ENCODE measurements around the gene FLNC. TPM values are rescaled to one million over a fixed set of nuclear protein-coding genes. Genes with fewer than 3 reads are reported as not detected.

Gene FLNC
- total RNA-seq, 1 donor from 2014 or later = 149 TPM

GRCh38 chr7:128900237-128900636, 70.0 kb downstream of the FLNC start:
- TF ChIP-seq, protein P1, sequence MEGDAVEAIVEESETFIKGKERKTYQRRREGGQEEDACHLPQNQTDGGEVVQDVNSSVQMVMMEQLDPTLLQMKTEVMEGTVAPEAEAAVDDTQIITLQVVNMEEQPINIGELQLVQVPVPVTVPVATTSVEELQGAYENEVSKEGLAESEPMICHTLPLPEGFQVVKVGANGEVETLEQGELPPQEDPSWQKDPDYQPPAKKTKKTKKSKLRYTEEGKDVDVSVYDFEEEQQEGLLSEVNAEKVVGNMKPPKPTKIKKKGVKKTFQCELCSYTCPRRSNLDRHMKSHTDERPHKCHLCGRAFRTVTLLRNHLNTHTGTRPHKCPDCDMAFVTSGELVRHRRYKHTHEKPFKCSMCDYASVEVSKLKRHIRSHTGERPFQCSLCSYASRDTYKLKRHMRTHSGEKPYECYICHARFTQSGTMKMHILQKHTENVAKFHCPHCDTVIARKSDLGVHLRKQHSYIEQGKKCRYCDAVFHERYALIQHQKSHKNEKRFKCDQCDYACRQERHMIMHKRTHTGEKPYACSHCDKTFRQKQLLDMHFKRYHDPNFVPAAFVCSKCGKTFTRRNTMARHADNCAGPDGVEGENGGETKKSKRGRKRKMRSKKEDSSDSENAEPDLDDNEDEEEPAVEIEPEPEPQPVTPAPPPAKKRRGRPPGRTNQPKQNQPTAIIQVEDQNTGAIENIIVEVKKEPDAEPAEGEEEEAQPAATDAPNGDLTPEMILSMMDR (conservative IDR thresholded peaks at IDR 0.05; ENCODE audit: low read depth, low read length) = no peak
- DNase-seq (ENCODE audit: low read depth) = no peak
- H3K4me3 ChIP-seq (ENCODE audit: low read depth, low read length) = no peak overlapping the region

DNA sequence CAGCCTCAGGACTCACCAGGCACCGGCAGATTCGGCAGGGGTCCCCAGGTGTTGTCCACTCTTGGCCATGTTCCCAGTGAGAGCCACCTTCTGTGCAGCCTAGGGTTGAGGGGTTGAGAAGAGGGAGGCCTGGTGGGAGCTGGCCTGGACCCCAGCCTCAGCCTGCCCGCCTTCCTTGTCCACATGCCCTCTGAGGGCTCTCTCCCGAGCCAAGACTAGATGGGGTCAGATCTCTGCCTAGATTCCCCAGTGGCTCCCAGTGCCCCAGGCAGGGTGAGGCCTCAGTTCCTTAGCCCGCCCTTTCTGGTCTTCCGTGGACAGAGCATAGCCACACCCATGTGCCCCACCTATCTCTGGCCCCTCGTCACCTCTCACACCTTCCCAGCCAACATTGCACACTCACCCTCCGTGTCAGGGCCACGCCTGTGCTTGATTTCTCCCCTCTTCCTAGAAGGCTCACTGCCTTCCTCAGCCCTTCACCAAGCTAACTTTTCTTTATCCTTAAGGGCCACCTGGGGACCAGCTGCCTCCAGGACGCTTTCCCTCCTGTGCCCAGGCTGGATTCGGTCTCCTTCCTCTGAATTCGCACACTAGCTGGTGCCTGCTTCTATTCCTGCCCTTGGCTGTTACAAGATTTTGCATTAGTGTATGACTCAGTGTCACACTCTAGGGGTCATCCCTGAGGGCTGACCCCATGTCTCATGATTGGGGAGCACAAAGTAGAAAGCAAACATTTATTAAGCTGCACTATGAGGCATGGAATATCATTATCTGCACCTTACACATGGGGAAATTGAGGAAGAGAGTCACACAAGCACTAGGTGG, 72.8 kb downstream of the FLNC start:
- peak; percentile 68 for DNase-seq (ENCODE audit: low read depth)
- H3K4me3 ChIP-seq (ENCODE audit: low read depth, low read length) = peak overlapping the region; percentile 31
- TF ChIP-seq, protein P1 (conservative IDR thresholded peaks at IDR 0.05; ENCODE audit: low read depth, low read length) = no peak

- DNase-seq (ENCODE audit: low read depth) = no peak
- TF ChIP-seq, protein P1 (conservative IDR thresholded peaks at IDR 0.05; ENCODE audit: low read depth, low read length) = no peak
- peak overlapping the region; percentile 31 for H3K4me3 ChIP-seq (ENCODE audit: low read depth, low read length)
Observed at GRCh38 chr7:128903621-128904361, 73.6 kb downstream of the FLNC start.

DNA sequence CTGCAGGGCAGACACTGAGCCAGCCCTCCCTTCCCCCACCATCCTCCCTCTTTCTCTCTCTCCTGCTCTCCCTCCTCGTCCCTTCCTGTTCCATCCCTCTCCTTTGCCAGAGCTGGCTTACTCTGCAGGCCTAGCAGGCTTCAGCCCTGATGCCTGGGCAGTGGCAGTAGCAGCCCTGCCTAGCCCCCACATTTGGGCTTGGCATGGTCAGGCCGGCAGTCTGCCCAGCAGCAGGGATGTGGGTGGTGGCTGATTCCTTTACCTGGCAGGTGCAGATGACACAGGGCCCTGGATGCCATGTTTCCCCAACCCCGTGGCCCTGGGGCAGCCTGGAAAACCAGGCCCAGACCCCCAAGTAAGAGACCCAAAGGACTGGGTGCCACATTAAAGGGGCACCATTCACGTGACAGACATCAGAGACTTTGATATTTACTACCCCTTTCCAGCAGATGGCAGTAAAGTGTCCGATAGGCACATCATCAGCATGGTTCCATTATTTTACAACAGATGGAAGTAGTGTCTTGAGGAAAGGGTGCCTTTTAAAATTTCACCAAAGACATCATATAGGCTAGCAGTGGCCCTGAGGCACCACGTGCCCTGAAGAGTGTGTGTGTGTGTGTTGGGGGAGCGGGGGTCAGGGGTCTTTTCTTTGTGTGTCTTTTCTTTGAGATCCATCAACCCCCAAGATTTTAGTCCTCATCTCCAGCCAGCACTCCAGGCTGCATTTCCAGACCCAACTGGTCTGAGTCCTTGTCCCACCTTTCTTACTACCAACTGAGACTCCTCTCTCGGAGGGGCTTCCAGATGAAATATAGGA, 74.4 kb downstream of the FLNC start:
- no peak for DNase-seq (ENCODE audit: low read depth)
- H3K4me3 ChIP-seq (ENCODE audit: low read depth, low read length) = no peak overlapping the region
- TF ChIP-seq, protein P1 (conservative IDR thresholded peaks at IDR 0.05; ENCODE audit: low read depth, low read length) = peak; percentile 69

DNA sequence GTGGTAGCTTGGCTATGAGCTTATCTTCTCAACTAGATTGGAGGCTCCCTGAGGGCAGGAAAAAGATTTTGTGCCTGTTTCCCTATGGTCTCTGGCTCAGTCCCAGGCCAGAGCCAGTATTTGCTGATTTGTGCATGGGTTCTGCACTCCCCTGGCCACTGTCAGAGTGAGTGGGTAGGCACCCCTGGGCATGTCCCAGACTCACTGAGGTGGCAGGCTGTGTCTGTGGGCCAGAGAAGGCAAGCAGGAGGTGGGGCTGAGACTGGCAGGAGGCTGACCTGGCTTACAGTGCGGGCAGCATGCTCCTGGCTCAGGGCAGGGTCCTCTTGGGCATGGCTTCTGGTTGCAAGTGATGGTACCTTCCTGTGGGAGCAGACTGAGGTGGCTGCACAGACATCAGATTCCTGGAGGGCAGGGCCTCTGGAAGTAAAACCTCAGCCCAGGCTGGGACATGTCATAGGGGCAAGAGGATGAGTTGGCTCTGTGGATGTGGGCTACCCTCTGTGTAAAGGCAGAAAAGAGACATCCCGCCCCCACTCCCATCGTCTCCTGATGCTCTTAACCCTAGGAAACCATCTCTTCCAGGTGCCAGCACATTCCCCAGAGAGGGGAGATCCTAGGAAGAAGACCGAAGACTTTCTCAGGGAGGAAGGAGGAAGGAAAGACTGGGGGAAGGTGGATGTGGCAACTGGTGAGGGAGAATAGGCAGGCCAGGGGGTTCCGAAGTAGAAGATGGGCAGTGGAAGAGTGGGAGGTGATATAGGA, 76.0 kb downstream of the FLNC start:
- TF ChIP-seq, protein P1 (conservative IDR thresholded peaks at IDR 0.05; ENCODE audit: low read depth, low read length) = no peak
- no peak for DNase-seq (ENCODE audit: low read depth)
- no peak overlapping the region for H3K4me3 ChIP-seq (ENCODE audit: low read depth, low read length)
